ENCODE results near the gene LIN7A.

LIN7A gene

DNA sequence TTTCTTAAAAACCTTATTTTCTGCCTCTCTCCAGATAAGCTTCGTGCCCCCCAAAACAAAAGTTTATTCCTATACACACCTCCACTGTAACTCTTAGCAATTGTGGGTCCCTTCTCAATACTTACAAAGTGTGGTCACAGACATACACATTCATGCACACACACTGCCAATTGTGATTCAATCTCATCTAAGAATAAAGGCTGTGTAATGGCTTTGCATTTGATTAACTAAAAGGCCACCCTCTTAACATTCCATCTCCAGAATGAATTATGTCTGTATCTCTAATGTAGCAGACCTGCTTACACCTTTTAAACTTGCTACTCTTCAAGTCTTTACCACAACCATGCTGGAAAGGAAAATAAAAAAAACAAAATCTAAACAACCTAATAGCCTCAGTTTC is 171.5 kb downstream of the LIN7A start:
- no peak for DNase-seq (ENCODE audit: insufficient read length, low spot score)
- FAIRE-seq: no peak
- TF ChIP-seq, protein P1, sequence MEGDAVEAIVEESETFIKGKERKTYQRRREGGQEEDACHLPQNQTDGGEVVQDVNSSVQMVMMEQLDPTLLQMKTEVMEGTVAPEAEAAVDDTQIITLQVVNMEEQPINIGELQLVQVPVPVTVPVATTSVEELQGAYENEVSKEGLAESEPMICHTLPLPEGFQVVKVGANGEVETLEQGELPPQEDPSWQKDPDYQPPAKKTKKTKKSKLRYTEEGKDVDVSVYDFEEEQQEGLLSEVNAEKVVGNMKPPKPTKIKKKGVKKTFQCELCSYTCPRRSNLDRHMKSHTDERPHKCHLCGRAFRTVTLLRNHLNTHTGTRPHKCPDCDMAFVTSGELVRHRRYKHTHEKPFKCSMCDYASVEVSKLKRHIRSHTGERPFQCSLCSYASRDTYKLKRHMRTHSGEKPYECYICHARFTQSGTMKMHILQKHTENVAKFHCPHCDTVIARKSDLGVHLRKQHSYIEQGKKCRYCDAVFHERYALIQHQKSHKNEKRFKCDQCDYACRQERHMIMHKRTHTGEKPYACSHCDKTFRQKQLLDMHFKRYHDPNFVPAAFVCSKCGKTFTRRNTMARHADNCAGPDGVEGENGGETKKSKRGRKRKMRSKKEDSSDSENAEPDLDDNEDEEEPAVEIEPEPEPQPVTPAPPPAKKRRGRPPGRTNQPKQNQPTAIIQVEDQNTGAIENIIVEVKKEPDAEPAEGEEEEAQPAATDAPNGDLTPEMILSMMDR (IDR thresholded peaks at IDR 0.05; ENCODE audit: insufficient read depth, missing control alignments): no peak

DNA sequence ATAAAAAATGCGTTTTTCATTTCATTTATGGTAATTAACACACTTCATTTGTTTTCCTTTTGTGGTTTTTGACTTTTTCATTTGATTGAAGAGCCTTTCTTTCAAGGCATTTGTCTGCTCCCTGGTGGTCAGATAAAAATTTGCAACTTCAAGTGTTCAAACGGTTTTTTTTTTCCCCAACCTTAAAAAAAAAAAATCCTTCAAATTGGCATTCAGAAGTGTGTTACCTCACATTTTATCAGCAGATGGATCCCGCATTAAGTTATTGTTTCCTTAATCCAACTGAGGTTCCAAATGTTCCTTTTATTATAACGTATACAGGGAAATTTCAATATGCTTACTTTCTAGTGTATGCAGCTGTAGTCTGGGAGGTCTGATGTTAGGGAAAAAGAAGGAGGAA is 173.9 kb downstream of the LIN7A start:
- no peak for DNase-seq (ENCODE audit: insufficient read length, low spot score)
- peak; percentile 63 for FAIRE-seq
- TF ChIP-seq, protein P1 (IDR thresholded peaks at IDR 0.05; ENCODE audit: insufficient read depth, missing control alignments): peak; percentile 67

DNA sequence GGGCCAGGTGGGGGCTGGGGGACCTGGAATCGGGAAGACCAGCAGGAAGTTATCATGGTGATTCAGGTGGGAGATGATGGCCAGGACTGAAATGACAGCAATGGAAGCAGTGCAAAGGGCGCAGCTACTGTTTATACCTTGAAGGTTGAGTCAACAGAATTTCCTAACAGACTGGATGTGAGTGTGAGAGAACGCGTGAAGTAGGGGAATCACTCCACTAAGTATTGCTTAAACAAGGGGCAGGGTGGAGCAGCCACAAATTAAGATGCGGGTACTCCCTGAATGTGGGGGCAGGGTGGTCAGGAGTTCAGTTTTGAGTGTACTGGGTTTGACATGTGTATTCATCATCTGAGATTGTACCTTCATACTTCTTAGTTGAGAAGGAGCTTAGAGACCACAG is 175.9 kb downstream of the LIN7A start:
- DNase-seq (ENCODE audit: insufficient read length, low spot score) (no peak), FAIRE-seq (no peak)
- TF ChIP-seq, protein P1 (IDR thresholded peaks at IDR 0.05; ENCODE audit: insufficient read depth, missing control alignments): no peak

DNA sequence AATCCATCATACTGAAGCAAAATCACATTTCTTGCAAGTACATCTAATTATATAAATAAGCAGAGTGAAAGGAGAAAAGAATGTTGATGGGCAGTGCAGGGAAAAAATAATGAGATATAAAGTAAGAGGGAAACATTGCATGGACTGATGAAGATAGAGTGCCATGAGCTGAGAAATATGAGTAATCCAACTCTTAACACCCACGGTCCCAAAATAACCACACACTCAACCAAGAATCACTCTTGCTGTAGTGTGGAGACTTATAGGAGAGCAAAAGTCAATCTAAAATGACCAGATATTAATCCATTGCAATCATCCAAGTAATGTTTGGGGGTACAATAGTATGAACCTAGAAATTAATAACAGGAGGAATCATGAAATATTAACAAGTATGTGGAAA is 180.9 kb downstream of the LIN7A start:
- DNase-seq (ENCODE audit: insufficient read length, low spot score) (no peak), FAIRE-seq (no peak)
- TF ChIP-seq, protein P1 (IDR thresholded peaks at IDR 0.05; ENCODE audit: insufficient read depth, missing control alignments): no peak

DNA sequence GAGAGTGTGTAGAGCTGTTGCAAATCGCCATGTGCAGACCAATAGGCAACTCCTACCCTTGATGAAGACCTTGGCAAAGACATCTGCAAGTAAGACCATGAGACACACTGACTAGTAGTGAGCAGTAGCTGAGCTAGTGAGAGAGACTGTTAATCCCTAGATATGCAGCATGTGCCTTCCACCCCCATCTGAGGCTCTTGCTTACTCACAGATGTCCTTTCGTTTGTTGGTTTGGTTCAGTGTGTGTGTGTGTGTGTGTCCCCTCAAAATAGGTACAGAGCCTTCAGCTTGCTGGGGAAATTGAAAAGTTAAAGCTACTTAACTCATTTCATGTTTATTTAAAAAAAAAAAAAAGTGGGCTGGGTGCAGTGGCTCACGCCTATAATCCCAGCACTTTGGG is 183.5 kb downstream of the LIN7A start:
- FAIRE-seq (no peak), DNase-seq (ENCODE audit: insufficient read length, low spot score) (no peak)
- TF ChIP-seq, protein P1 (IDR thresholded peaks at IDR 0.05; ENCODE audit: insufficient read depth, missing control alignments): no peak

DNA sequence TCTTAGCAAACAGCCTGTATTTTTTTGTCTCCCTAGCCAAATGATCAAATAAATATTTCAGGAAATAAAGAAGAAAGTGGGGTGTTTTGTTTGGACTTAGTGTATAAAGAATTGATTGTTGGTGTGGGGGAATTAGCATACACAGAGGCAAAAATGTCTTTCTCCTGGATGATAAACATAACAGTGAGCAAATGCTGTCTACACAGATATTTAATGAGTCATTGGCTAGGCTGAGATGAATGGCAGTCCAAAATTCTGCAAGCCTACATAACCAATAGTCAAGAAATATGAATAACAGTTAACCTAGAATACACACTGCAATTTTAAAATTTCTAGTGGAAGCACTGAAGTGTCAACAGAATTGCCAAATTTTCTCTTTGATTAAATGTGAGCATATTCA is 185.3 kb downstream of the LIN7A start:
- no peak for DNase-seq (ENCODE audit: insufficient read length, low spot score)
- TF ChIP-seq, protein P1 (IDR thresholded peaks at IDR 0.05; ENCODE audit: insufficient read depth, missing control alignments): no peak
- FAIRE-seq: no peak

DNA sequence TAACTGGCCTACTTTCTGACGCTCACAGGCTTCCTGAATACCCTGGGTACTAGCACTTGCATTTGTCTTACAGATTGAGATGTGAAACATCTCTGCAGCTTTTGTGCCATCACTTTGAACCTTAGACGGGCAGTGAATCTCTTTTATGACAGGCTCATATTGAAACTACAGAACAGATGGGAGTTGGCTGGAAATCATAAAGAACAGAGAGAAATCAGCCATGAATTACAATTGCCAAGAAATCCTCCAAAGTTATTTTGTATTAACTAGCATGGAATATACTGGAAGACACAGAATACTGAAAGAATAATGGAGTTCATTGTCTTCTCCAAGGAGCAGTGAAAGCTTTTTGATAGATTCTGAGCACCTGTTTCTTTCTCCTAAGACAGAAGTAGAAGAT is 188.3 kb downstream of the LIN7A start:
- FAIRE-seq: no peak
- no peak for DNase-seq (ENCODE audit: insufficient read length, low spot score)
- TF ChIP-seq, protein P1 (IDR thresholded peaks at IDR 0.05; ENCODE audit: insufficient read depth, missing control alignments): no peak
